Activated naive CD4-positive, alpha-beta T cell treated with anti-CD3 and anti-CD28 coated beads, Interleukin-2, amount 10 ng/mL, durations not matched to agents 7 days and 5 days (primary cell): ENCODE results near the gene HCN2.

ENCODE experiments used
- CTCF ChIA-PET: fragments of 350-600 bp; sonication (Branson Sonifier 250); formaldehyde crosslinking; loops from one replicate; lab custom pipeline; 2021; ENCODE audit warnings: antibody characterized with exemption; lab: Charles Lee
- DNase-seq: peaks from one replicate; pipeline ENCODE4 v3.0.0-alpha.2; 2020
- H3K27ac Mint-ChIP-seq: one replicate; pipeline ENCODE4 v1.8.0; 2021; ENCODE audit warnings: mild to moderate bottlenecking, moderate library complexity, mixed read lengths
- H3K27me3 Mint-ChIP-seq: one replicate; pipeline ENCODE4 v1.8.0; 2021; ENCODE audit warnings: mild to moderate bottlenecking, mixed read lengths
- H3K36me3 Mint-ChIP-seq: one replicate; pipeline ENCODE4 v1.8.0; 2021; ENCODE audit warnings: mixed read lengths
- H3K4me1 Mint-ChIP-seq: one replicate; pipeline ENCODE4 v1.8.0; 2021; ENCODE audit warnings: mixed read lengths
- H3K4me3 Mint-ChIP-seq: one replicate; pipeline ENCODE4 v1.8.0; 2021; ENCODE audit warnings: mild to moderate bottlenecking, moderate library complexity, mixed read lengths
- H3K9me3 Mint-ChIP-seq: one replicate; pipeline ENCODE4 v1.8.0; 2021; ENCODE audit warnings: mixed read lengths

Gene HCN2

DNA sequence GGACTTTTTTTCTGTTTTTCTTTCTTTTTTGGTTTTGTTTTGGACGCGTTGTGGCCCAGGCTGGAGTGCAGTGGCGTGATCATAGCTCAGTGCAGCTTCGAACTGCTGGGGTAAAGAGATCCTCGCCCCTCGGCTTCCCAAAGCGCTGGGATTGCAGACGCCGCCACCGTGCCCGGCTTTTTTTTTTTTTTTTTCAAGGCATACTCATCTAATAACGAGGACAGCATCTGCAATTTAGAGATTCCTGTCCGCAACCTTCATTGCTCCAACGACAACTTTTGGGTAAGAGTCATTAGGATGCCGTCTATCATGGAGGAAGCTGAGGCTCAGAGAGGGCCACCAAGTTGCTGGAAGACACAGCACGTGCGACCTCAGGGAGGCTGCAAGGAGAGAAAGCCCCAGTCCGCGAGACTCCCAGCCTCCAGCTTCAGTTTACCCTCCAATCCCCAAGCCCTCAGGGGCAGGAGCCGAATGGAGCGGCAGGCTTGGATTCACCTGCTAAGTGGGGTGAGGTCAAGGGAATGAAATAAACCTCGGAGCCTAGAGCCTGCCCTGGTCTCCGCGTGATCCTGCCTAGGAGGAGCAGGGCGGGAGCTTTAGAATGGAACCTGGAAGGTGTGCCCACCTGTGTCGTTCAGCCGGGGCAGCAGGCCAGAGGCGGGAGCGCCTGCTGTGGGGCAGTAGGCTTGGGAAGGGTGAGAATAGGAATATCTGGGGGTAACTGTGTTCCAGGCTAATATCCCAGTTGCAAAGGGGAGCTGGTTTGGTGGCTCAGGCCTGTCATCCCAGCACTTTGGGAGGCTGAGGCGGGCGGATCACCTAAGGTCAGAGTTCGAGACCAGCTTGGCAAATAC lies 44.3 kb downstream of the HCN2 start:
- CTCF ChIA-PET, result no interaction called here
- Mint-ChIP-seq H3K4me1 (peaks cover 42% of the 10 kb centered on the region), H3K4me3 (peak overlapping the region; percentile 97), H3K9me3 (no peaks in the 10 kb centered on the region), H3K27ac (peak overlapping the region; percentile 92), H3K36me3 (peaks cover 16% of the 10 kb centered on the region), H3K27me3 (peaks cover 15% of the 10 kb centered on the region)
- DNase-seq, result peak; percentile 39

DNA sequence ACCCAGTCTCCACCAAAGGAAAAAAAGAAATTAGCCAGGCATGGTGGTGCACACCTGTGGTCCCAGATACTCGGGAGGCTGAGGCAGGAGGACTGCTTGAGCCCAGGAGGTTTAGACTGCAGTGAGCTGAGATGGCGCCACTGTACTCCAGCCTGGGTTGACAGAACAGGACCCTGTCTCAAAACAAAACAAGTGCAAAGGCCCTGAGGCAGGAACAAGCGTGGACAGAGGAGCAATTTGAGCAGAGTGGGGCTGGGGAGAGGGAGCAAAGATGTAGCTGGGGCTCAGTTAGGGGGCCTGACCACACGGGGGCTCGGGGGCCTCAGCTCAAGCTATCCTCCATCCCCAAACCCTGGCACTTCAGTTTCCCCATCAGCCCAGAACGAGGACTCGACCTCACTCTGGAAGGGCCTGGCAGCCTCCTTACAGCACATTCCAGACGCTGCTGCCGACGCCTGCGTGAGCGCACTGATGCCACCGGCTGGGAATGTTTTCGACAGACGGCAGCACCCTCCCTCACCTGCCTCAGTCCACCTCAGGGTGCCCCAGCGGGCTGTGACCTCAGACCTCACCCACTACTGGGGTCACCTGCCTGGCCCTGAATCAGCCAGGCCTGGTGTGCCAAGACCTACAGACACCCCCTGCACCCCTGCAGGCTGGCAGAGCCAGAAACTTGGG lies 45.4 kb downstream of the HCN2 start:
- no peak for DNase-seq
- Mint-ChIP-seq H3K9me3 (no peaks in the 10 kb centered on the region), H3K36me3 (peaks cover 11% of the 10 kb centered on the region), H3K4me3 (no peak overlapping the region), H3K27me3 (peaks cover 21% of the 10 kb centered on the region), H3K27ac (no peak overlapping the region), H3K4me1 (peaks cover 46% of the 10 kb centered on the region)
- CTCF ChIA-PET, result no interaction called here

DNA sequence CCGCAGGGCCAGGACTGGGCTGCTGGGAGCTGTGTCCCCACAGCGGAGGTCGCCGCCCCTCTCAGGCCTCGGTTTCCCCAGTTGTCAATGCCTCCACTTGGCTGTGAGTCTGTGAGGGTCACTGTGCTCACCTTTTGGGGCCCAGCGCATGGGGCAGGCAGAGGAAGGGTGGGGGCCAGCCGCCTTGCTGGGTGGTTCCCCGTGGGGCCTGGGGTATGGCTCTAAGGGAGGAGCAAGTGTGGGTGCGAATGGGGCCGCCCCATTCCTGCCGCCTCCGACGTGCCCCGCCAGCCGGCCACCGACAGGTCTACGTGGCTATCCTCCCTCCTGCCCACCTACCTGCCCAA lies 49.2 kb downstream of the HCN2 start:
- DNase-seq, result no peak
- CTCF ChIA-PET, result no interaction called here
- H3K27ac Mint-ChIP-seq, result no peak overlapping the region
- peaks cover 16% of the 10 kb centered on the region for H3K4me1 Mint-ChIP-seq
- H3K9me3 Mint-ChIP-seq, result no peaks in the 10 kb centered on the region
- peaks cover 16% of the 10 kb centered on the region for H3K27me3 Mint-ChIP-seq
- H3K4me3 Mint-ChIP-seq, result peak overlapping the region; percentile 76
- no peaks in the 10 kb centered on the region for H3K36me3 Mint-ChIP-seq

DNA sequence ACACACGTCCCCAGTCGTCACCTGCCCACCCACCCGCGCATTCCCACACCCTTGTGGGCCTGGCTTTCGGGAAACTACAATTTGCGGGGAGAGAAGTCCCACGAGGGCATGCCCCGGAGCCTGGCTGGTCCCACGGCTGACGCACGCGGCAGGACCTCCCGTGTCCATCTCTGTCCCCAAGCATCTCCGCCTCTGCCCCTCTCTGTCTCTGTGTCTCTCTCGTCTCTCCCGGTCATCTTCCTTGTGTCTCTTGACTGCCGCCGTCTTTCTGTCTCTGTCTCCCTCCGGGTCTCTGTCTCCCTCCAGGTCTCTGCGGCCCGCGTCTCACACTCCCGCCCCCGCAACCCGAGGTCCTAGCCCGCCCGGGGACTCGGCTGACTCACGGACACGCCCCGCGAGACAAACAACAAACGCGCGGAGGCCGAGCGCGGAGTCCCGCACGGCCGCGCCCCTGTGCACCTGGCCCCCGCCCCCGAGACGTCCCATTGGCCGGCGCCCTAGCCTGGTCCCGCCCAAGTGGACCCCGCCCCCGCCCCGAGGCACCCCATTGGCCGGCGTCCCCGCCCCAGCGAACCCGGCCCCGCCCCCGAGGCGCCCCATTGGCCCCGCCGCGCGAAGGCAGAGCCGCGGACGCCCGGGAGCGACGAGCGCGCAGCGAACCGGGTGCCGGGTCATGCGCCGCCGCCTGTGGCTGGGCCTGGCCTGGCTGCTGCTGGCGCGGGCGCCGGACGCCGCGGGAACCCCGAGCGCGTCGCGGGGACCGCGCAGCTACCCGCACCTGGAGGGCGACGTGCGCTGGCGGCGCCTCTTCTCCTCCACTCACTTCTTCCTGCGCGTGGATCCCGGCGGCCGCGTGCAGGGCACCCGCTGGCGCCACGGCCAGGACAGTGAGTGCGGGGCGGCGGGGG lies 49.8 kb downstream of the HCN2 start, which contains the start of gene FGF22:
Gene FGF22, plus strand, starts transcription at position 627 of the 908 bp plus-strand sequence. Its CDS starts 47 bp downstream, at position 674.
- CTCF ChIA-PET, result no interaction called here
- H3K4me3 Mint-ChIP-seq, result peak within 1 kb of the TSS; percentile 76

DNA sequence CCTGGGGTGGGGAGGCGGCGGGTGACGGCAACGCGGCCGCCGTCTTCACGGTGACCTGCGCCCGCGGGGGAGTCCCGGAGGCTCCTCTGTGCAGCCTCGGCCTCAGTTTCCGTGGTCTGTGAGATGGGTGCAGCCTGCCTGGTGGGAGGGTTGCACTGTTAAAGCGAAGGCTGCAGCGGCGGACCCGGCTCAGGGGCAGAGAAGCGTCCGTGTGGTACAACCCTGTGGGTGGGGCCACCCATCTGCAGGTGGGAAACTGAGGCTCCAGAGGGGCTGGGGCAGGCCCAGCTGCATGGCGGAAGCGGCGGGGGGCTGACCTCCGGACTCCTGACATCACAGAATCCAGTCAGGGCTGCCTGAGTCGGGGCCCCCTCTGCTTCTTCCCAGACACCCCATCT lies 50.5 kb downstream of the HCN2 start:
- no peak for DNase-seq
- Mint-ChIP-seq H3K9me3 (no peaks in the 10 kb centered on the region), H3K27ac (no peak overlapping the region)

More for the DNA sequence above, 49.8 kb downstream of the HCN2 start, which contains the start of gene FGF22:
- H3K27ac Mint-ChIP-seq, result peak within 1 kb of the TSS; percentile 55
- H3K4me1 Mint-ChIP-seq, result peaks cover 10% of the 10 kb centered on the region
- peaks cover 12% of the 10 kb centered on the region for H3K27me3 Mint-ChIP-seq
- no peaks in the 10 kb centered on the region for H3K9me3 Mint-ChIP-seq
- no peaks in the 10 kb centered on the region for H3K36me3 Mint-ChIP-seq
- DNase-seq, result peak; percentile 97

DNA sequence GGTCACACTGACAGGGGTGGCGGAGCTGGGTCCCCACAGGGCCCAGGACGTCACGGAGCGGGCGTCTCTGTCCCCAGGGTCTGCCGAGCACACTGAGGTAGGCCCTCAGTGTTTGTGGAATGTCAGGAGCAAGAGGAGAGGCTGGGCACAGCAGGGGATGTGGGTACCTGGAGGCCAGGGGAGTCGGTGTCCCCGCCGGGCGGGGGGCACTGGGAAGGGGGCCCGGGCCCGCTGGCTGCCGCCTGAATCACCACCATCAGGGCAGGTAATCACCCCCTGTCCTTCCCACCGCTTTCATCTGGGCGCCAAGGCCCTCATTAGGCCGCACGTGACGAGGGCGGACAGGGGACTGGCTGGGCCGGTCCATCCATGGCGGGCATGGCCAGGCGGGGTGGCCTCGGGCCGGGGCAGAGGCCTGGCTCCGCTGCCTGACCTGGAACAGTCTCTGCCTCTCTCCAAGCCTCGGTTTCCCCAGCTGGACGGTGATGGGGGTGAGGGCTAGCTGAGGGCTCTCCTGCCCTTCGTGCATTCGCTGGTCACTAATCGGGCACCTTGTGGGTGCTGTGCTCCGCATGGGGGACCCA lies 51.0 kb downstream of the HCN2 start:
- Mint-ChIP-seq H3K27ac (no peak overlapping the region), H3K36me3 (peaks cover 3% of the 10 kb centered on the region), H3K27me3 (peaks cover 12% of the 10 kb centered on the region), H3K4me3 (no peak overlapping the region), H3K4me1 (peaks cover 10% of the 10 kb centered on the region), H3K9me3 (no peaks in the 10 kb centered on the region)
- DNase-seq, result no peak
- CTCF ChIA-PET, result no interaction called here

More for the DNA sequence above, 50.5 kb downstream of the HCN2 start:
- peaks cover 10% of the 10 kb centered on the region for H3K4me1 Mint-ChIP-seq
- peaks cover 2% of the 10 kb centered on the region for H3K36me3 Mint-ChIP-seq
- peaks cover 12% of the 10 kb centered on the region for H3K27me3 Mint-ChIP-seq
- CTCF ChIA-PET, result no interaction called here
- no peak overlapping the region for H3K4me3 Mint-ChIP-seq

DNA sequence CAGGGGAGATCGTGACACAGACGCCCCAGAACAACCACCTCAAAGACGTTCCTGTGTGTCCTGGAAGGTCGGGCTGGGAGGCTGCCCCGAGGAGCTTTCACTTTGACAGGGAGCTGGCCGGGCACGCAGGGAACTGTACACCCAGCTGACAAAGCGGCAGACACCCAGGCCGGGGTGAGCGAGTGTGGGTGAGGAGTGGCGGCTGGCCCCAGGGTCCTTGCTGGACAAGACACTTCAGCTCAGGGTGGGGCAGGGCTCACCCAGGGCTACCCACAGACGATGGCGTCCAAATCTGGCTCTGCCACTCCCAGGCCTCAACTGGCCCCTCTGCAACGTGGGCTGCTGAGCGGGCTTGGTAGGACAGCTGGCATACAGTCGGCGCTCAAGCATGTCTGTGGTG lies 52.0 kb downstream of the HCN2 start:
- DNase-seq, result no peak
- CTCF ChIA-PET, result no interaction called here
- Mint-ChIP-seq H3K4me3 (no peak overlapping the region), H3K27ac (no peak overlapping the region), H3K36me3 (peaks cover 7% of the 10 kb centered on the region), H3K9me3 (no peaks in the 10 kb centered on the region), H3K27me3 (peaks cover 12% of the 10 kb centered on the region), H3K4me1 (peaks cover 10% of the 10 kb centered on the region)

DNA sequence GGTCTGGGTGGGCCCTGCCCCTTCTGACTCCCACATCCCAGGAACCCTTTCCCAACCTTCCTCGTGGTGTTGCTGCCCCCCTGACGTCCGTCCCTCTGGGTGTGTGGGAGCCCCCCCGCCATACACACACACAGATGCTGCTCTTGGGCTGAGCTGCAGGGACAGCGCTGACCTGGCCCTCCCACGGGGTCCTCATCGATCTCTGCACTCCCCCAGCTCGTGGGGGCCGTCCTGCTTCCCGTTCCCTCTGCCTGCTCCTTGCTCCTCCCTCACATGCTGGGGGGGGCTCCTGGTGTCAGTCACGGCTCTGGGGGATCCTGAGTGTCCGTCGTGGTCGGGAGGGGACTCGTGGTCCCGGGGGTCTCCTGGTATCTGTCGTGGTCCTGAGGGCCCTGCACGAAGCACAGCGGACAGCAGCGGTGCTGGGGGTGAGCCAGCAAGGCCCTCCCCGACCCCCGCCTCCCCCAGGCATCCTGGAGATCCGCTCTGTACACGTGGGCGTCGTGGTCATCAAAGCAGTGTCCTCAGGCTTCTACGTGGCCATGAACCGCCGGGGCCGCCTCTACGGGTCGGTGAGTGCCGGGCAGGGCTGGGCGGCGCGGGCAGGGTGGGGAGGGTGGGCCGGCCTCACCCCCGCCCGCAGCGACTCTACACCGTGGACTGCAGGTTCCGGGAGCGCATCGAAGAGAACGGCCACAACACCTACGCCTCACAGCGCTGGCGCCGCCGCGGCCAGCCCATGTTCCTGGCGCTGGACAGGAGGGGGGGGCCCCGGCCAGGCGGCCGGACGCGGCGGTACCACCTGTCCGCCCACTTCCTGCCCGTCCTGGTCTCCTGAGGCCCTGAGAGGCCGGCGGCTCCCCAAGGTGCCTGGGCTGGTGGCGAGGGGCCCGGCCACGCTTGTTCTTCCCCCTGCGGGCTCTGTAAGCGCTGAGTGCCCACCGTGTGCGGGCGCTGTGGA lies 53.4 kb downstream of the HCN2 start:
- peaks cover 5% of the 10 kb centered on the region for H3K27me3 Mint-ChIP-seq
- no peak for DNase-seq
- no peaks in the 10 kb centered on the region for H3K9me3 Mint-ChIP-seq
- no peak overlapping the region for H3K4me3 Mint-ChIP-seq
- peaks cover 7% of the 10 kb centered on the region for H3K36me3 Mint-ChIP-seq
- H3K4me1 Mint-ChIP-seq, result peaks cover 6% of the 10 kb centered on the region
- H3K27ac Mint-ChIP-seq, result no peak overlapping the region
- CTCF ChIA-PET, result no interaction called here

DNA sequence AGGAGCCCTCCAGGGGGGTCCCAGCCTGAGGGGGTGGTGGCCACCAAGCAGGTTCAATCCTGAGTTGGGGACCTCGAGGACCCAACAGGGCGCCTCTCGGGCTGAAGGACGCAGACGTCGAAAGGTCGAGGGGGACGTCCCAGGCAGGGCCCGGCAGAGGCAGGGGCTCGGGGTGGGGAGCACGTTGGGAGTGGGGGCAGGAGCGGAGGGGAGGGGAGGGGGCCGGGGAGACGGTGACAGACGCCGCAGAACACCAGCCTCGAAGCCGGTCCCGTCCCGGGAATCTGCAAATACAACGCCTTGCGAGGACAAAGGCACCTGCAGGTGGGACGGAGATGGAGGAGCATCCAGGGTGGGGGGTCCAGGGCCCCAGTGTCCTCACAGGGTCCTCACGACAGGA lies 54.1 kb downstream of the HCN2 start:
- Mint-ChIP-seq H3K27ac (no peak overlapping the region), H3K9me3 (no peaks in the 10 kb centered on the region), H3K36me3 (peaks cover 9% of the 10 kb centered on the region), H3K4me3 (no peak overlapping the region), H3K27me3 (peaks cover 5% of the 10 kb centered on the region), H3K4me1 (peaks cover 6% of the 10 kb centered on the region)
- CTCF ChIA-PET, result no interaction called here
- no peak for DNase-seq

DNA sequence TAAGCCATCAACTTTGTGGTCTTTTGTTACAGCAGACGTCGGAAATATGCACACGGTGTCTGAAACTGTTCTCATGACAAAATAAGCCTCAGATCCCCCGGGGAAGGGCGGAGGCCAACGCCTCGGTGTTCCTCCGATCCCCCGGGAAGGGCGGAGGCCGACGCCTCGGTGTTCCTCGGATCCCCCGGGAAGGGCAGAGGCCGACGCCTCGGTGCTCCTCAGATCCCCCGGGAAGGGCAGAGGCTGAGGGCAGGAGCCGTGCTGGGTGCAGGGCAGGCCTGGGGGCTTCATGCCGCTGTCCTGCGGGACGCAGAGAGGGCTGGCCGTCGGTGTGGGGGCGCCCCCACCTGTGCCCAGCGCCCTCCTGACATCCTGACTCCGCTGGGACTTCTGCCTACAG lies 54.7 kb downstream of the HCN2 start:
- H3K4me1 Mint-ChIP-seq, result peaks cover 1% of the 10 kb centered on the region
- H3K27ac Mint-ChIP-seq, result no peak overlapping the region
- H3K9me3 Mint-ChIP-seq, result no peaks in the 10 kb centered on the region
- DNase-seq, result no peak
- peaks cover 2% of the 10 kb centered on the region for H3K27me3 Mint-ChIP-seq
- CTCF ChIA-PET, result no interaction called here
- peaks cover 10% of the 10 kb centered on the region for H3K36me3 Mint-ChIP-seq
- H3K4me3 Mint-ChIP-seq, result no peak overlapping the region

DNA sequence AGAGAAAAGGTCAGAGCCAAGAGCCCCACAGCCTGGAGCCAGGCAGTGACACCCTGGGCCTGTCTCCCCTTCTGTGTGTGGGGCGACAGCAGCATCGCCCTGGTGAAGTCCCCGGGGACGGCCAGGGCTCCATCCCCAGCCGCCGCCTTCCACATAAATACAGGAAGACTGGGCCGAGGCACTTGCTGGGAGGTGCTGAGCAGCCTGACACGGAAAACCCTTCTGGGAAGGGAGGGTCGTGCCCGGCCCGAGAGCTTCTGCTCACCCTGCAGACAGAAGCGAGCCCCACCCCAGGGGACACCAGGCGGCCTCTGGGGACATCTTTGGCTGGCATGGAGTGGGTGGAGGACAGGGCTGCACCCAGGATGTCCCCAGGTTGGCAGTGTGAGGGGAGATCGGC lies 55.1 kb downstream of the HCN2 start:
- peaks cover 10% of the 10 kb centered on the region for H3K36me3 Mint-ChIP-seq
- H3K27ac Mint-ChIP-seq, result no peak overlapping the region
- H3K4me1 Mint-ChIP-seq, result no peaks in the 10 kb centered on the region
- no peak for DNase-seq
- CTCF ChIA-PET, result no interaction called here
- no peaks in the 10 kb centered on the region for H3K9me3 Mint-ChIP-seq
- no peaks in the 10 kb centered on the region for H3K27me3 Mint-ChIP-seq
- H3K4me3 Mint-ChIP-seq, result no peak overlapping the region

DNA sequence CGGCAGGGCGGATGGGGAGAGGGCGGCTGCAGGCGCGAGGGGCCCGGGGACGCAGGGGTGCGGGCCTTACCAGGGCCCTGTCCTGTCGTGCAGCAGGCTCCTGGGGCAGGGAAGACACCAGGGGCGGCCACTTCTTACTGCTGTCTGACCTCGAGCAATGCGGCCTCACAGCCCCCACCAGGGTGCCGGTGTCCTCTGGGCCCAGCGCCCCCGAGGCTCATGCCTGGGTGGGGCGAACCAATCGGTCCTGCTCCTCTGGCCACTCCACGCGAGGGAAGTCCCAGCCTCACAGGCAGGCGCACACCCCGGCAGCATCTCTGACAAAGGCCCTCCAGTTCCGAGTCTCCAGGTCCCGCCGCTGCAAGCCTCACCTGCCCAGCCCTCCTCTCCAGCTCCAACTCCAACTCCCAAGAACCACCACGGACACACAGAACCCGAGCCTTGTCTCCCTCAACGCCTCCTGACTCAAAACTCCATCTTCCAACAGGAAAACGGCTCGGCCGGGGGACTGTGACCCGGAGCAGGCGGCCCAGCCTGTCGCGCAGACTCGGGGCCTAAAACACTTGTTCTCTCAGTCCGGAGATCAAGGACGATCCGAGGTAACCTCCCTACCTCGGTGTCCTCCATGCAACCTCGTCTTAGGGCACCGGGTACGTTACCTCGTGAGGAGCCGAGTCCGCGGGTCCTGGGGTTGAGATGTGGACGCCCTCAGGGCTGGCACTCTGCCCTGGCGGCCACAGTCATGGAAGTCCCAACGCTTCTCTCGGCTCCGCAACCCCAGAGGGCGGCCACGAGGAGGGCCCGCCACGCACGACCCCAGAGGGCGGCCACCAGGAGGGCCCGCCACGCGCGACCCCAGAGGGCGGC lies 56.5 kb downstream of the HCN2 start:
- H3K4me1 Mint-ChIP-seq, result no peaks in the 10 kb centered on the region
- CTCF ChIA-PET, result no interaction called here
- DNase-seq, result no peak
- no peaks in the 10 kb centered on the region for H3K9me3 Mint-ChIP-seq
- no peak overlapping the region for H3K4me3 Mint-ChIP-seq
- H3K27ac Mint-ChIP-seq, result no peak overlapping the region
- H3K27me3 Mint-ChIP-seq, result no peaks in the 10 kb centered on the region
- H3K36me3 Mint-ChIP-seq, result peaks cover 12% of the 10 kb centered on the region
